HS-27A (cell line): ENCODE results near the gene SLC28A1.

Source experiments
- DNase-seq: peaks from one replicate; pipeline ENCODE4 v3.0.0-alpha.2; 2012; ENCODE audit warnings: low read depth, missing footprints

SLC28A1 gene

GRCh38 chr15:84940399-84940798 lies 55.9 kb downstream of the SLC28A1 start:
- no peak for DNase-seq

GRCh38 chr15:84942456-84942855 lies 58.0 kb downstream of the SLC28A1 start:
- no peak for DNase-seq

- no peak for DNase-seq
Observed at GRCh38 chr15:84944311-84944710, 59.8 kb downstream of the SLC28A1 start.

- DNase-seq, result no peak
Observed at GRCh38 chr15:84944861-84945260, 60.4 kb downstream of the SLC28A1 start.

GRCh38 chr15:84946772-84947489 lies 62.5 kb downstream of the SLC28A1 start:
- no peak for DNase-seq

GRCh38 chr15:84947947-84948830 lies 63.7 kb downstream of the SLC28A1 start:
- peak; percentile 94 for DNase-seq

- DNase-seq, result no peak
Observed at GRCh38 chr15:84949043-84949442, 64.6 kb downstream of the SLC28A1 start.

- no peak for DNase-seq
Observed at GRCh38 chr15:84949845-84950569, 65.5 kb downstream of the SLC28A1 start.

GRCh38 chr15:84950570-84951111 lies 66.2 kb downstream of the SLC28A1 start:
- DNase-seq, result no peak

- no peak for DNase-seq
Observed at GRCh38 chr15:84951736-84952135, 67.3 kb downstream of the SLC28A1 start.

- no peak for DNase-seq
Observed at GRCh38 chr15:84953136-84953535, 68.7 kb downstream of the SLC28A1 start.

- no peak for DNase-seq
Observed at GRCh38 chr15:84953726-84954125, 69.3 kb downstream of the SLC28A1 start.

GRCh38 chr15:84955089-84955848 lies 70.8 kb downstream of the SLC28A1 start:
- no peak for DNase-seq

- DNase-seq, result no peak
Observed at GRCh38 chr15:84956199-84956598, 71.7 kb downstream of the SLC28A1 start.

- DNase-seq, result no peak
Observed at GRCh38 chr15:84960391-84961113, 76.1 kb downstream of the SLC28A1 start.

- DNase-seq, result peak; percentile 53
Observed at GRCh38 chr15:84961114-84961452, 76.6 kb downstream of the SLC28A1 start.

- DNase-seq, result no peak
Observed at GRCh38 chr15:84961707-84962106, 77.2 kb downstream of the SLC28A1 start.

- DNase-seq, result no peak
Observed at GRCh38 chr15:84962955-84963354, 78.5 kb downstream of the SLC28A1 start.

GRCh38 chr15:84967380-84967779 lies 82.9 kb downstream of the SLC28A1 start:
- DNase-seq, result no peak

GRCh38 chr15:84968301-84968700 lies 83.8 kb downstream of the SLC28A1 start:
- no peak for DNase-seq

- DNase-seq, result no peak
Observed at GRCh38 chr15:84969257-84969656, 84.8 kb downstream of the SLC28A1 start.
